ENCODE results near the gene SLC25A48.

The SLC25A48 gene

GRCh38 chr5:135876146-135876545 lies 41.7 kb downstream of the SLC25A48 start:
- Histone ChIP-seq H3K4me1 (ENCODE audit: control insufficient read depth, insufficient read depth, low read length) (no peaks in the 10 kb centered on the region), H3K4me3 (ENCODE audit: low read length) (no peak overlapping the region), H3K36me3 (ENCODE audit: control insufficient read depth, insufficient read depth, low read length, severe bottlenecking) (no peaks in the 10 kb centered on the region), H3K9ac (ENCODE audit: low read length) (no peak overlapping the region), H3K27me3 (replicated peaks; ENCODE audit: control insufficient read depth, insufficient read depth, low read length) (peaks cover 31% of the 10 kb centered on the region), H3K9me3 (ENCODE audit: control insufficient read depth, low read length) (no peaks in the 10 kb centered on the region)
- no peak for DNase-seq (ENCODE audit: low read depth)

GRCh38 chr5:135877570-135878155 lies 43.2 kb downstream of the SLC25A48 start:
- no peaks in the 10 kb centered on the region for H3K4me1 ChIP-seq (ENCODE audit: control insufficient read depth, insufficient read depth, low read length)
- no peak for DNase-seq (ENCODE audit: low read depth)
- no peaks in the 10 kb centered on the region for H3K9me3 ChIP-seq (ENCODE audit: control insufficient read depth, low read length)
- no peak overlapping the region for H3K4me3 ChIP-seq (ENCODE audit: low read length)
- H3K9ac ChIP-seq (ENCODE audit: low read length) = no peak overlapping the region
- H3K36me3 ChIP-seq (ENCODE audit: control insufficient read depth, insufficient read depth, low read length, severe bottlenecking) = no peaks in the 10 kb centered on the region
- peaks cover 36% of the 10 kb centered on the region for H3K27me3 ChIP-seq (replicated peaks; ENCODE audit: control insufficient read depth, insufficient read depth, low read length)

- H3K4me1 ChIP-seq (ENCODE audit: control insufficient read depth, insufficient read depth, low read length) = no peaks in the 10 kb centered on the region
- no peaks in the 10 kb centered on the region for H3K36me3 ChIP-seq (ENCODE audit: control insufficient read depth, insufficient read depth, low read length, severe bottlenecking)
- H3K9me3 ChIP-seq (ENCODE audit: control insufficient read depth, low read length) = no peaks in the 10 kb centered on the region
- H3K4me3 ChIP-seq (ENCODE audit: low read length) = no peak overlapping the region
- H3K9ac ChIP-seq (ENCODE audit: low read length) = no peak overlapping the region
- DNase-seq (ENCODE audit: low read depth) = no peak
- H3K27me3 ChIP-seq (replicated peaks; ENCODE audit: control insufficient read depth, insufficient read depth, low read length) = peaks cover 42% of the 10 kb centered on the region
Observed at GRCh38 chr5:135878156-135878620, 43.7 kb downstream of the SLC25A48 start.

GRCh38 chr5:135879591-135879990 lies 45.1 kb downstream of the SLC25A48 start:
- Histone ChIP-seq H3K9ac (ENCODE audit: low read length) (no peak overlapping the region), H3K4me3 (ENCODE audit: low read length) (no peak overlapping the region), H3K9me3 (ENCODE audit: control insufficient read depth, low read length) (no peaks in the 10 kb centered on the region), H3K4me1 (ENCODE audit: control insufficient read depth, insufficient read depth, low read length) (no peaks in the 10 kb centered on the region), H3K36me3 (ENCODE audit: control insufficient read depth, insufficient read depth, low read length, severe bottlenecking) (no peaks in the 10 kb centered on the region), H3K27me3 (replicated peaks; ENCODE audit: control insufficient read depth, insufficient read depth, low read length) (peaks cover 36% of the 10 kb centered on the region)
- no peak for DNase-seq (ENCODE audit: low read depth)

- H3K36me3 ChIP-seq (ENCODE audit: control insufficient read depth, insufficient read depth, low read length, severe bottlenecking) = no peaks in the 10 kb centered on the region
- no peaks in the 10 kb centered on the region for H3K9me3 ChIP-seq (ENCODE audit: control insufficient read depth, low read length)
- no peak for DNase-seq (ENCODE audit: low read depth)
- H3K27me3 ChIP-seq (replicated peaks; ENCODE audit: control insufficient read depth, insufficient read depth, low read length) = peaks cover 36% of the 10 kb centered on the region
- H3K4me3 ChIP-seq (ENCODE audit: low read length) = no peak overlapping the region
- no peak overlapping the region for H3K9ac ChIP-seq (ENCODE audit: low read length)
- H3K4me1 ChIP-seq (ENCODE audit: control insufficient read depth, insufficient read depth, low read length) = no peaks in the 10 kb centered on the region
Observed at GRCh38 chr5:135880278-135880677, 45.8 kb downstream of the SLC25A48 start.

GRCh38 chr5:135880801-135881200 lies 46.3 kb downstream of the SLC25A48 start:
- Histone ChIP-seq H3K4me3 (ENCODE audit: low read length) (no peak overlapping the region), H3K27me3 (replicated peaks; ENCODE audit: control insufficient read depth, insufficient read depth, low read length) (peaks cover 40% of the 10 kb centered on the region), H3K36me3 (ENCODE audit: control insufficient read depth, insufficient read depth, low read length, severe bottlenecking) (no peaks in the 10 kb centered on the region), H3K9ac (ENCODE audit: low read length) (no peak overlapping the region), H3K4me1 (ENCODE audit: control insufficient read depth, insufficient read depth, low read length) (no peaks in the 10 kb centered on the region), H3K9me3 (ENCODE audit: control insufficient read depth, low read length) (no peaks in the 10 kb centered on the region)
- no peak for DNase-seq (ENCODE audit: low read depth)

- peaks cover 40% of the 10 kb centered on the region for H3K27me3 ChIP-seq (replicated peaks; ENCODE audit: control insufficient read depth, insufficient read depth, low read length)
- no peak overlapping the region for H3K9ac ChIP-seq (ENCODE audit: low read length)
- H3K4me3 ChIP-seq (ENCODE audit: low read length) = no peak overlapping the region
- DNase-seq (ENCODE audit: low read depth) = no peak
- no peaks in the 10 kb centered on the region for H3K4me1 ChIP-seq (ENCODE audit: control insufficient read depth, insufficient read depth, low read length)
- no peaks in the 10 kb centered on the region for H3K36me3 ChIP-seq (ENCODE audit: control insufficient read depth, insufficient read depth, low read length, severe bottlenecking)
- H3K9me3 ChIP-seq (ENCODE audit: control insufficient read depth, low read length) = no peaks in the 10 kb centered on the region
Observed at GRCh38 chr5:135881244-135881643, 46.8 kb downstream of the SLC25A48 start.

- Histone ChIP-seq H3K4me3 (ENCODE audit: low read length) (no peak overlapping the region), H3K9me3 (ENCODE audit: control insufficient read depth, low read length) (no peaks in the 10 kb centered on the region), H3K4me1 (ENCODE audit: control insufficient read depth, insufficient read depth, low read length) (no peaks in the 10 kb centered on the region), H3K9ac (ENCODE audit: low read length) (no peak overlapping the region), H3K27me3 (replicated peaks; ENCODE audit: control insufficient read depth, insufficient read depth, low read length) (peaks cover 40% of the 10 kb centered on the region), H3K36me3 (ENCODE audit: control insufficient read depth, insufficient read depth, low read length, severe bottlenecking) (no peaks in the 10 kb centered on the region)
- no peak for DNase-seq (ENCODE audit: low read depth)
Observed at GRCh38 chr5:135881819-135882218, 47.4 kb downstream of the SLC25A48 start.

GRCh38 chr5:135883026-135883425 lies 48.6 kb downstream of the SLC25A48 start:
- H3K9ac ChIP-seq (ENCODE audit: low read length) = no peak overlapping the region
- H3K9me3 ChIP-seq (ENCODE audit: control insufficient read depth, low read length) = no peaks in the 10 kb centered on the region
- H3K4me3 ChIP-seq (ENCODE audit: low read length) = no peak overlapping the region
- H3K36me3 ChIP-seq (ENCODE audit: control insufficient read depth, insufficient read depth, low read length, severe bottlenecking) = no peaks in the 10 kb centered on the region
- no peaks in the 10 kb centered on the region for H3K4me1 ChIP-seq (ENCODE audit: control insufficient read depth, insufficient read depth, low read length)
- H3K27me3 ChIP-seq (replicated peaks; ENCODE audit: control insufficient read depth, insufficient read depth, low read length) = peaks cover 40% of the 10 kb centered on the region
- no peak for DNase-seq (ENCODE audit: low read depth)

- H3K27me3 ChIP-seq (replicated peaks; ENCODE audit: control insufficient read depth, insufficient read depth, low read length) = peaks cover 40% of the 10 kb centered on the region
- no peak for DNase-seq (ENCODE audit: low read depth)
- no peaks in the 10 kb centered on the region for H3K4me1 ChIP-seq (ENCODE audit: control insufficient read depth, insufficient read depth, low read length)
- H3K9me3 ChIP-seq (ENCODE audit: control insufficient read depth, low read length) = no peaks in the 10 kb centered on the region
- H3K36me3 ChIP-seq (ENCODE audit: control insufficient read depth, insufficient read depth, low read length, severe bottlenecking) = no peaks in the 10 kb centered on the region
- H3K4me3 ChIP-seq (ENCODE audit: low read length) = no peak overlapping the region
- H3K9ac ChIP-seq (ENCODE audit: low read length) = no peak overlapping the region
Observed at GRCh38 chr5:135883441-135883840, 49.0 kb downstream of the SLC25A48 start.

GRCh38 chr5:135885031-135885430 lies 50.6 kb downstream of the SLC25A48 start:
- Histone ChIP-seq H3K4me1 (ENCODE audit: control insufficient read depth, insufficient read depth, low read length) (no peaks in the 10 kb centered on the region), H3K4me3 (ENCODE audit: low read length) (no peak overlapping the region), H3K27me3 (replicated peaks; ENCODE audit: control insufficient read depth, insufficient read depth, low read length) (peaks cover 40% of the 10 kb centered on the region), H3K9me3 (ENCODE audit: control insufficient read depth, low read length) (no peaks in the 10 kb centered on the region), H3K36me3 (ENCODE audit: control insufficient read depth, insufficient read depth, low read length, severe bottlenecking) (no peaks in the 10 kb centered on the region), H3K9ac (ENCODE audit: low read length) (no peak overlapping the region)
- no peak for DNase-seq (ENCODE audit: low read depth)

- no peak for DNase-seq (ENCODE audit: low read depth)
- Histone ChIP-seq H3K4me1 (ENCODE audit: control insufficient read depth, insufficient read depth, low read length) (no peaks in the 10 kb centered on the region), H3K9me3 (ENCODE audit: control insufficient read depth, low read length) (no peaks in the 10 kb centered on the region), H3K4me3 (ENCODE audit: low read length) (no peak overlapping the region), H3K36me3 (ENCODE audit: control insufficient read depth, insufficient read depth, low read length, severe bottlenecking) (no peaks in the 10 kb centered on the region), H3K27me3 (replicated peaks; ENCODE audit: control insufficient read depth, insufficient read depth, low read length) (peaks cover 35% of the 10 kb centered on the region), H3K9ac (ENCODE audit: low read length) (no peak overlapping the region)
Observed at GRCh38 chr5:135886136-135886535, 51.7 kb downstream of the SLC25A48 start.

All from adipocyte (in vitro differentiated cells).